Activated CD8-positive, alpha-beta memory T cell treated with anti-CD3 and anti-CD28 coated beads, Interleukin-2, amount 10 ng/mL, durations not matched to agents 7 days and 5 days (primary cell): Measurements from ENCODE around the gene KSR2. TPM values are rescaled to one million over a fixed set of nuclear protein-coding genes. Genes with fewer than 3 reads are reported as not detected.

Experiments used
- ATAC-seq: fragments of 150-1000 bp; cut with Tn5 transposase; one replicate; pipeline ENCODE4 v1.10.0; 2021; ENCODE audit warnings: moderate library complexity
- CTCF ChIA-PET: fragments of 350-600 bp; sonication (Branson Sonifier 250); formaldehyde crosslinking; loops from one replicate; lab custom pipeline; 2021; ENCODE audit warnings: antibody characterized with exemption; lab: Charles Lee
- DNase-seq: peaks from one replicate; pipeline ENCODE4 v3.0.0-alpha.2; 2020
- H3K27ac Mint-ChIP-seq: one replicate; pipeline ENCODE4 v1.8.0; 2021; ENCODE audit warnings: mild to moderate bottlenecking, mixed read lengths
- H3K27me3 Mint-ChIP-seq: one replicate; pipeline ENCODE4 v1.8.0; 2021; ENCODE audit warnings: mixed read lengths
- H3K36me3 Mint-ChIP-seq: one replicate; pipeline ENCODE4 v1.8.0; 2021; ENCODE audit warnings: mild to moderate bottlenecking, mixed read lengths
- H3K4me1 Mint-ChIP-seq: one replicate; pipeline ENCODE4 v1.8.0; 2021; ENCODE audit warnings: mixed read lengths
- H3K4me3 Mint-ChIP-seq: one replicate; pipeline ENCODE4 v1.8.0; 2021; ENCODE audit warnings: mild to moderate bottlenecking, moderate library complexity, mixed read lengths
- H3K9me3 Mint-ChIP-seq: one replicate; pipeline ENCODE4 v1.8.0; 2022; ENCODE audit warnings: low read depth, mixed read lengths
- total RNA-seq, 2 experiments: library from RNA; stranded (reverse); gene quantifications; one replicate each; pipeline ENCODE4 v1.2.3, GENCODE V29; 2021

KSR2 gene
- total RNA-seq, 2 experiments from 2014 or later: not detected

- H3K27me3 Mint-ChIP-seq: peaks cover 7% of the 10 kb centered on the region
- DNase-seq: no peak
- ATAC-seq: no peak
- CTCF ChIA-PET: interaction anchor here (1.0 to 4.0 kb wide), 10 partner anchors 9 to 626 kb away, joined by 3 to 32 read pairs (median 7); no protein-coding TSS in a partner anchor
- H3K4me3 Mint-ChIP-seq: no peak overlapping the region
- no peaks in the 10 kb centered on the region for H3K9me3 Mint-ChIP-seq
- peaks cover 3% of the 10 kb centered on the region for H3K4me1 Mint-ChIP-seq
- no peak overlapping the region for H3K27ac Mint-ChIP-seq
- no peaks in the 10 kb centered on the region for H3K36me3 Mint-ChIP-seq
Observed at GRCh38 chr12:117836476-117836875, 132.3 kb downstream of the KSR2 start.

GRCh38 chr12:117835156-117835555 lies 133.6 kb downstream of the KSR2 start:
- Mint-ChIP-seq H3K36me3 (no peaks in the 10 kb centered on the region), H3K4me1 (peaks cover 3% of the 10 kb centered on the region), H3K9me3 (peaks cover 6% of the 10 kb centered on the region), H3K27me3 (peaks cover 7% of the 10 kb centered on the region), H3K27ac (no peak overlapping the region), H3K4me3 (no peak overlapping the region)
- no peak for DNase-seq
- no peak for ATAC-seq
- CTCF ChIA-PET: interaction anchor here (1.1 kb wide), 1 partner anchor 15 kb away, joined by 3 read pairs; no protein-coding TSS in a partner anchor

GRCh38 chr12:117832459-117833457 lies 136.0 kb downstream of the KSR2 start:
- H3K4me3 Mint-ChIP-seq: no peak overlapping the region
- no peaks in the 10 kb centered on the region for H3K36me3 Mint-ChIP-seq
- H3K4me1 Mint-ChIP-seq: peaks cover 3% of the 10 kb centered on the region
- peaks cover 11% of the 10 kb centered on the region for H3K9me3 Mint-ChIP-seq
- ATAC-seq (no peak), DNase-seq (no peak)
- H3K27ac Mint-ChIP-seq: no peak overlapping the region
- CTCF ChIA-PET: interaction anchor here (1.1 kb wide), 1 partner anchor 466 kb away, joined by 3 read pairs; no protein-coding TSS in a partner anchor
- H3K27me3 Mint-ChIP-seq: peaks cover 7% of the 10 kb centered on the region

GRCh38 chr12:117830471-117830870 lies 138.3 kb downstream of the KSR2 start:
- no peaks in the 10 kb centered on the region for H3K27me3 Mint-ChIP-seq
- no peak overlapping the region for H3K27ac Mint-ChIP-seq
- no peaks in the 10 kb centered on the region for H3K36me3 Mint-ChIP-seq
- H3K4me3 Mint-ChIP-seq: no peak overlapping the region
- no peaks in the 10 kb centered on the region for H3K4me1 Mint-ChIP-seq
- peaks cover 11% of the 10 kb centered on the region for H3K9me3 Mint-ChIP-seq
- CTCF ChIA-PET: no interaction called here
- DNase-seq (no peak), ATAC-seq (no peak)

GRCh38 chr12:117829108-117829507 lies 139.7 kb downstream of the KSR2 start:
- Mint-ChIP-seq H3K4me1 (no peaks in the 10 kb centered on the region), H3K36me3 (no peaks in the 10 kb centered on the region), H3K27ac (no peak overlapping the region), H3K4me3 (no peak overlapping the region), H3K9me3 (peaks cover 11% of the 10 kb centered on the region), H3K27me3 (no peaks in the 10 kb centered on the region)
- ATAC-seq (no peak), DNase-seq (no peak)
- CTCF ChIA-PET: no interaction called here

DNA sequence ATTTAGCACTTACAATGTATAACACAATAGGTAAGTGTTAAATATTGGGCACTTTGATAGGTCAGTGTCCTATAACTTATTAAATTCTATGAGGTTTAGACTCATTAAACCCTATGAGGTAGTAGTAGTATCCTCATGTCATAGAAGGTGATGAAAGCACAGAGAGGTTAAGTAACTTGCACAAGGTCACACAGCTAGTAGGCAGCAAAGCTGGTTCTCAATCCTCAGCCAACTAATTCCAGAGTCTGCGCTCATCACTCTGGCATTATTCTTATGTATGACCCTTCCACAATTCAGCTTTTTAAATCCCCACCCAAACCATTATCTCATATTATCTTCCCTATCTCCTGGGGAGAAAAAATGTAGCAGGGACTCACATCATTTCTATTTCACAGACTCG lies 141.1 kb downstream of the KSR2 start:
- Mint-ChIP-seq H3K4me3 (no peak overlapping the region), H3K4me1 (no peaks in the 10 kb centered on the region), H3K9me3 (peaks cover 11% of the 10 kb centered on the region), H3K27me3 (no peaks in the 10 kb centered on the region), H3K36me3 (no peaks in the 10 kb centered on the region), H3K27ac (no peak overlapping the region)
- CTCF ChIA-PET: interaction anchor here (1.9 kb wide), 1 partner anchor 9 kb away, joined by 9 read pairs; no protein-coding TSS in a partner anchor
- no peak for DNase-seq
- no peak for ATAC-seq

- Mint-ChIP-seq H3K27ac (no peak overlapping the region), H3K27me3 (no peaks in the 10 kb centered on the region), H3K36me3 (no peaks in the 10 kb centered on the region), H3K4me3 (no peak overlapping the region), H3K9me3 (peaks cover 10% of the 10 kb centered on the region), H3K4me1 (no peaks in the 10 kb centered on the region)
- ATAC-seq (no peak), DNase-seq (no peak)
- CTCF ChIA-PET: no interaction called here
Observed at GRCh38 chr12:117825827-117826226, 143.0 kb downstream of the KSR2 start.

GRCh38 chr12:117821480-117822175 lies 147.2 kb downstream of the KSR2 start:
- no peaks in the 10 kb centered on the region for H3K36me3 Mint-ChIP-seq
- DNase-seq: no peak
- ATAC-seq: no peak
- no peaks in the 10 kb centered on the region for H3K4me1 Mint-ChIP-seq
- H3K9me3 Mint-ChIP-seq: peaks cover 3% of the 10 kb centered on the region
- H3K4me3 Mint-ChIP-seq: no peak overlapping the region
- no peak overlapping the region for H3K27ac Mint-ChIP-seq
- H3K27me3 Mint-ChIP-seq: no peaks in the 10 kb centered on the region
- CTCF ChIA-PET: interaction anchor here (1.1 kb wide), 1 partner anchor 15 kb away, joined by 3 read pairs; no protein-coding TSS in a partner anchor

DNA sequence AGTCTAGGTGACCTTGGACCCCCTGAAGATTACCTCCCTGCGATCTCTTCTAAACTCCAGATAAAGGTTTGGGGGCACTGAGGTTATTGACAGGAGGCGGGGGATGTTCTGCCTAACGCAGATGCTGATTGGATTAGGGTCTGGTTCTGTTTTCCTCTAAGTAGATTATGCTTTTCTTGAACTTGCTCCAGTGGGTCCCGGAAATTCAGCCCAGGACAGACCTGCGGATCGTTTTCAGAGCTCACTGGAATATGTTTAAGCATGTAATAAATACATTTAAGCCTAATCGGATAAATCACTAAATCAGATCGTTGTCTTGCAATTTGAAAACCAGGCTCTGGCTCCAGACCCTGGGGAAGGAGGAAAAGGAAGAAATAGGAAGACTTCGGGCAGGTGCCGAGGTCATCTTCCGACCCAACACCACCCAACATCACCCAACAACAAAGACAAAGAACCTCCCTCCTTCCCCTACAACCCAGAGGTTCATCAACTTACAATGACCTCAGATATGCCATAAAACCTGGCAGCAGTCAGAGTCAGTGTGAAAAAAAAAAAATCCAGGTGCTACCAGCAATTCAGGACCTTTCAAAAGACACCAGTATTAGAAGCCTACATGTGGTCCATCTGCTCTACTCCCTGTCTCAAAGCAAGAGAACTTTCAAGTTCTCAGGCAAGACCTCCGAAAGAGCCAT lies 148.4 kb downstream of the KSR2 start:
- H3K9me3 Mint-ChIP-seq: peaks cover 3% of the 10 kb centered on the region
- H3K36me3 Mint-ChIP-seq: no peaks in the 10 kb centered on the region
- CTCF ChIA-PET: no interaction called here
- no peak for DNase-seq
- H3K4me1 Mint-ChIP-seq: no peaks in the 10 kb centered on the region
- no peak for ATAC-seq
- no peaks in the 10 kb centered on the region for H3K27me3 Mint-ChIP-seq
- no peak overlapping the region for H3K4me3 Mint-ChIP-seq
- H3K27ac Mint-ChIP-seq: no peak overlapping the region

- DNase-seq (no peak), ATAC-seq (no peak)
- H3K9me3 Mint-ChIP-seq: peaks cover 3% of the 10 kb centered on the region
- no peaks in the 10 kb centered on the region for H3K4me1 Mint-ChIP-seq
- no peaks in the 10 kb centered on the region for H3K36me3 Mint-ChIP-seq
- CTCF ChIA-PET: interaction anchor here (0.8 to 0.9 kb wide), 2 partner anchors 18 to 231 kb away, joined by 3 read pairs; no protein-coding TSS in a partner anchor
- H3K27me3 Mint-ChIP-seq: no peaks in the 10 kb centered on the region
- no peak overlapping the region for H3K4me3 Mint-ChIP-seq
- no peak overlapping the region for H3K27ac Mint-ChIP-seq
Observed at GRCh38 chr12:117819160-117819559, 149.6 kb downstream of the KSR2 start.

- Mint-ChIP-seq H3K4me1 (no peaks in the 10 kb centered on the region), H3K27me3 (no peaks in the 10 kb centered on the region), H3K27ac (no peak overlapping the region), H3K9me3 (peaks cover 4% of the 10 kb centered on the region), H3K36me3 (no peaks in the 10 kb centered on the region), H3K4me3 (no peak overlapping the region)
- ATAC-seq: no peak
- no peak for DNase-seq
- CTCF ChIA-PET: no interaction called here
Observed at GRCh38 chr12:117818400-117818799, 150.4 kb downstream of the KSR2 start.

GRCh38 chr12:117809509-117809908 lies 159.3 kb downstream of the KSR2 start:
- no peak for ATAC-seq
- CTCF ChIA-PET: no interaction called here

GRCh38 chr12:117807946-117808345 lies 160.8 kb downstream of the KSR2 start:
- H3K4me3 Mint-ChIP-seq: no peak overlapping the region

More at GRCh38 chr12:117809509-117809908, 159.3 kb downstream of the KSR2 start:
- Mint-ChIP-seq H3K4me3 (no peak overlapping the region), H3K27ac (no peak overlapping the region), H3K9me3 (peaks cover 2% of the 10 kb centered on the region), H3K27me3 (no peaks in the 10 kb centered on the region), H3K36me3 (no peaks in the 10 kb centered on the region), H3K4me1 (no peaks in the 10 kb centered on the region)
- no peak for DNase-seq

More at GRCh38 chr12:117807946-117808345, 160.8 kb downstream of the KSR2 start:
- H3K27ac Mint-ChIP-seq: no peak overlapping the region
- H3K4me1 Mint-ChIP-seq: no peaks in the 10 kb centered on the region
- H3K9me3 Mint-ChIP-seq: no peaks in the 10 kb centered on the region
- DNase-seq (no peak), ATAC-seq (no peak)
- no peaks in the 10 kb centered on the region for H3K27me3 Mint-ChIP-seq
- CTCF ChIA-PET: interaction anchor here (1.2 kb wide), 1 partner anchor 49 kb away, joined by 3 read pairs; no protein-coding TSS in a partner anchor
- H3K36me3 Mint-ChIP-seq: no peaks in the 10 kb centered on the region
